ENCODE results near the gene RAPGEF6.

DNA sequence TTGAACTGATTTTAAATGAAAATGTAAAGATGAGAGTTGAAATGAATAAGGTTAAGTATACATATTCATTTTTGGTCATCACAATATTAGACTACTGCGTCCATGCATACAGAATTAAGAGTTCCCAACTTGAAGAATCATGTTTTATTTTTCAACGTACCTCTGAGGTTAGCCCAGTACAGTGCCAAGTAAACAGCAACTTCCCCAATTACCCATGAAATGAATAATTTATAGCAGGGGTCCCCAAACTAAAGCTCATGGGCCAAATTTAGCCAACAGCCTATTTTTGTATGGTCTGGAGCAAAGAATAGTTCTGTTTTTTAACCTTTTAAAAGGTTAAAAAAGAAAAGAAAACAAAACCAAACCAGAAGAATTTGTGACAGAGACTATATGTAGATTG is 203.2 kb downstream of the RAPGEF6 start:
- no peak for TF ChIP-seq POLR2A (IDR thresholded peaks at IDR 0.05)
- TF ChIP-seq, protein P1, sequence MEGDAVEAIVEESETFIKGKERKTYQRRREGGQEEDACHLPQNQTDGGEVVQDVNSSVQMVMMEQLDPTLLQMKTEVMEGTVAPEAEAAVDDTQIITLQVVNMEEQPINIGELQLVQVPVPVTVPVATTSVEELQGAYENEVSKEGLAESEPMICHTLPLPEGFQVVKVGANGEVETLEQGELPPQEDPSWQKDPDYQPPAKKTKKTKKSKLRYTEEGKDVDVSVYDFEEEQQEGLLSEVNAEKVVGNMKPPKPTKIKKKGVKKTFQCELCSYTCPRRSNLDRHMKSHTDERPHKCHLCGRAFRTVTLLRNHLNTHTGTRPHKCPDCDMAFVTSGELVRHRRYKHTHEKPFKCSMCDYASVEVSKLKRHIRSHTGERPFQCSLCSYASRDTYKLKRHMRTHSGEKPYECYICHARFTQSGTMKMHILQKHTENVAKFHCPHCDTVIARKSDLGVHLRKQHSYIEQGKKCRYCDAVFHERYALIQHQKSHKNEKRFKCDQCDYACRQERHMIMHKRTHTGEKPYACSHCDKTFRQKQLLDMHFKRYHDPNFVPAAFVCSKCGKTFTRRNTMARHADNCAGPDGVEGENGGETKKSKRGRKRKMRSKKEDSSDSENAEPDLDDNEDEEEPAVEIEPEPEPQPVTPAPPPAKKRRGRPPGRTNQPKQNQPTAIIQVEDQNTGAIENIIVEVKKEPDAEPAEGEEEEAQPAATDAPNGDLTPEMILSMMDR (IDR thresholded peaks at IDR 0.05): no peak

Data from heart left ventricle (tissue), 13 donors.